Endodermal cell (in vitro differentiated cells): ENCODE results near the gene DACT3. TPM values are rescaled to one million over a fixed set of nuclear protein-coding genes. Genes with fewer than 3 reads are reported as not detected.

Experiments used
- DNase-seq: peaks from one replicate; pipeline ENCODE4 v3.0.0-alpha.2; 2017
- H3K27ac ChIP-seq: 2 replicates; pipeline ENCODE4 v1.5.1; 2013; ENCODE audit warnings: mild to moderate bottlenecking, low read depth, low read length, moderate library complexity
- H3K27me3 ChIP-seq: 2 replicates; pipeline ENCODE4 v1.6.1; 2013; ENCODE audit warnings: mild to moderate bottlenecking, low read length, moderate library complexity; ENCODE audit not compliant: insufficient read depth, control insufficient read depth, poor library complexity, severe bottlenecking
- H3K36me3 ChIP-seq: 2 replicates; pipeline ENCODE4 v1.7.0; 2013; ENCODE audit warnings: mild to moderate bottlenecking, low read length, moderate library complexity; ENCODE audit not compliant: control insufficient read depth, insufficient read depth
- H3K4me1 ChIP-seq: one replicate; pipeline ENCODE4 v1.7.0; 2013; ENCODE audit warnings: low read length; ENCODE audit not compliant: control insufficient read depth, insufficient read depth
- H3K4me3 ChIP-seq: 2 replicates; pipeline ENCODE4 v1.5.1; 2013; ENCODE audit warnings: mild to moderate bottlenecking, low read length, moderate library complexity
- H3K9ac ChIP-seq: 2 replicates; pipeline ENCODE4 v1.6.1; 2013; ENCODE audit warnings: mild to moderate bottlenecking, low read length, moderate library complexity; ENCODE audit not compliant: poor library complexity, severe bottlenecking; ENCODE audit errors: extremely low read depth
- H3K9me3 ChIP-seq: 2 replicates; pipeline ENCODE4 v1.6.1; 2013; ENCODE audit warnings: mild to moderate bottlenecking, low read length, moderate library complexity; ENCODE audit not compliant: control insufficient read depth
- H3K27ac Mint-ChIP-seq: 2 replicates; pipeline ENCODE4 v1.8.0; 2020; ENCODE audit warnings: mixed read lengths
- H3K27me3 Mint-ChIP-seq: 2 replicates; pipeline ENCODE4 v1.8.0; 2021; ENCODE audit warnings: mild to moderate bottlenecking, mixed read lengths; ENCODE audit not compliant: insufficient read depth
- H3K36me3 Mint-ChIP-seq: 2 replicates; pipeline ENCODE4 v1.8.0; 2020; ENCODE audit warnings: low read depth, mixed read lengths
- H3K4me1 Mint-ChIP-seq: 2 replicates; pipeline ENCODE4 v1.8.0; 2020; ENCODE audit warnings: mixed read lengths
- H3K4me3 Mint-ChIP-seq: 2 replicates; pipeline ENCODE4 v1.8.0; 2020; ENCODE audit warnings: mild to moderate bottlenecking, moderate library complexity, mixed read lengths
- H3K9me3 Mint-ChIP-seq: 2 replicates; pipeline ENCODE4 v1.8.0; 2020; ENCODE audit warnings: mild to moderate bottlenecking, mixed read lengths
- CTCF ChIP-seq: fragments of 200-600 bp; sonication (generic); conservative IDR thresholded peaks from 2 replicates; pipeline ENCODE4 v1.5.0; 2021; ENCODE audit warnings: antibody characterized with exemption, mild to moderate bottlenecking
- WGBS, 2 experiments: methylation state at CpG; one replicate each; pipeline versions ENCODE4 v1.1.5 to v1.1.7; 2013; ENCODE audit warnings: missing lambda C conversion rate in 2 of 2, mixed read lengths in 1 of 2; ENCODE audit not compliant: insufficient coverage in 1 of 2, insufficient read length in 1 of 2; 5-methylcytosine and 5-hydroxymethylcytosine counted together
- total RNA-seq, 2 donors: library from RNA; stranded (reverse); fragmentation: NEBNext Ultra II Directional in 1 of 2; extraction: Animal tissue kit (Norgen Biotek cat#: 25700) in 1 of 2; gene quantifications; 2 replicates in 1 of 2; 3 replicates in 1 of 2; pipeline ENCODE4 v1.2.1, GENCODE V29; 2021

The DACT3 gene
- total RNA-seq, 2 donors from 2014 or later, result 0.15 to 0.70 TPM

- WGBS, 2 experiments, result 90 to 97% methylated on average over 12 of the region's 12 CpGs
- H3K4me1 ChIP-seq, result no peaks in the 10 kb centered on the region
- H3K4me1 Mint-ChIP-seq, result no peaks in the 10 kb centered on the region
These were observed 35.3 kb downstream of the DACT3 start for GRCh38 chr19:46625731-46626130.

GRCh38 chr19:46624958-46625661, 35.9 kb downstream of the DACT3 start, which contains the start of gene PTGIR:
PTGIR (minus strand) TSS chr19:46625089; CDS start chr19:46624225, 864 bp downstream.
- no peaks in the 10 kb centered on the region for H3K36me3 Mint-ChIP-seq
- no peaks in the 10 kb centered on the region for H3K4me1 ChIP-seq
- no peaks in the 10 kb centered on the region for H3K9me3 Mint-ChIP-seq
- H3K27me3 ChIP-seq, result no peaks in the 10 kb centered on the region
- peaks cover 16% of the 10 kb centered on the region for H3K27me3 Mint-ChIP-seq
- 80 to 82% methylated on average over 9 to 13 of the region's 13 CpGs for WGBS, 2 experiments
- H3K27ac Mint-ChIP-seq, result no peak within 1 kb of the TSS
- H3K9ac ChIP-seq, result no peak within 1 kb of the TSS
- H3K4me3 Mint-ChIP-seq, result no peak within 1 kb of the TSS
- no peaks in the 10 kb centered on the region for H3K36me3 ChIP-seq
- no peaks in the 10 kb centered on the region for H3K4me1 Mint-ChIP-seq
- no peak within 1 kb of the TSS for H3K4me3 ChIP-seq
- no peak for DNase-seq
- no peak for TF ChIP-seq CTCF
- no peak within 1 kb of the TSS for H3K27ac ChIP-seq
- no peaks in the 10 kb centered on the region for H3K9me3 ChIP-seq

More at GRCh38 chr19:46625731-46626130, 35.3 kb downstream of the DACT3 start:
- Mint-ChIP-seq H3K27ac (no peak overlapping the region), H3K27me3 (peaks cover 16% of the 10 kb centered on the region), H3K9me3 (no peaks in the 10 kb centered on the region), H3K36me3 (no peaks in the 10 kb centered on the region), H3K4me3 (no peak overlapping the region)
- Histone ChIP-seq H3K9ac (no peak overlapping the region), H3K4me3 (no peak overlapping the region), H3K27ac (no peak overlapping the region), H3K36me3 (no peaks in the 10 kb centered on the region), H3K27me3 (no peaks in the 10 kb centered on the region), H3K9me3 (no peaks in the 10 kb centered on the region)
- TF ChIP-seq CTCF, result no peak
- no peak for DNase-seq

- Mint-ChIP-seq H3K9me3 (no peaks in the 10 kb centered on the region), H3K4me3 (no peak overlapping the region), H3K27ac (no peak overlapping the region), H3K36me3 (no peaks in the 10 kb centered on the region), H3K27me3 (peaks cover 14% of the 10 kb centered on the region), H3K4me1 (no peaks in the 10 kb centered on the region)
- Histone ChIP-seq H3K36me3 (no peaks in the 10 kb centered on the region), H3K27me3 (no peaks in the 10 kb centered on the region), H3K4me1 (no peaks in the 10 kb centered on the region), H3K9me3 (no peaks in the 10 kb centered on the region), H3K4me3 (no peak overlapping the region), H3K27ac (no peak overlapping the region), H3K9ac (no peak overlapping the region)
- TF ChIP-seq CTCF, result no peak
- DNase-seq, result no peak
- 97 to 98% methylated on average over 20 to 35 of the region's 35 CpGs for WGBS, 2 experiments
These were observed 37.0 kb downstream of the DACT3 start for GRCh38 chr19:46623915-46624502.
